A673 (cell line): Measurements from ENCODE around the gene PLK1.

ENCODE experiments used
- EZH2 ChIP-seq: fragments of 200-600 bp; sonication (generic); IDR thresholded peaks from 2 replicates; pipeline ENCODE4 v1.6.1; 2017; ENCODE audit warnings: borderline replicate concordance, low read depth, mild to moderate bottlenecking, mixed read lengths, antibody characterized with exemption, low read length; ENCODE audit not compliant: poor library complexity, severe bottlenecking
- TF ChIP-seq, protein P1 (sequence below): fragments of 300-800, 200-600 bp; sonication (generic); conservative IDR thresholded peaks from 2 replicates; pipeline ENCODE4 v1.5.1; 2017; ENCODE audit warnings: low read depth, mild to moderate bottlenecking, antibody characterized with exemption, low read length, moderate library complexity, mixed read lengths

- TF ChIP-seq, protein P1, sequence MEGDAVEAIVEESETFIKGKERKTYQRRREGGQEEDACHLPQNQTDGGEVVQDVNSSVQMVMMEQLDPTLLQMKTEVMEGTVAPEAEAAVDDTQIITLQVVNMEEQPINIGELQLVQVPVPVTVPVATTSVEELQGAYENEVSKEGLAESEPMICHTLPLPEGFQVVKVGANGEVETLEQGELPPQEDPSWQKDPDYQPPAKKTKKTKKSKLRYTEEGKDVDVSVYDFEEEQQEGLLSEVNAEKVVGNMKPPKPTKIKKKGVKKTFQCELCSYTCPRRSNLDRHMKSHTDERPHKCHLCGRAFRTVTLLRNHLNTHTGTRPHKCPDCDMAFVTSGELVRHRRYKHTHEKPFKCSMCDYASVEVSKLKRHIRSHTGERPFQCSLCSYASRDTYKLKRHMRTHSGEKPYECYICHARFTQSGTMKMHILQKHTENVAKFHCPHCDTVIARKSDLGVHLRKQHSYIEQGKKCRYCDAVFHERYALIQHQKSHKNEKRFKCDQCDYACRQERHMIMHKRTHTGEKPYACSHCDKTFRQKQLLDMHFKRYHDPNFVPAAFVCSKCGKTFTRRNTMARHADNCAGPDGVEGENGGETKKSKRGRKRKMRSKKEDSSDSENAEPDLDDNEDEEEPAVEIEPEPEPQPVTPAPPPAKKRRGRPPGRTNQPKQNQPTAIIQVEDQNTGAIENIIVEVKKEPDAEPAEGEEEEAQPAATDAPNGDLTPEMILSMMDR = no peak
- no peak for TF ChIP-seq EZH2
Observed at GRCh38 chr16:23711785-23712184, 33.1 kb downstream of the PLK1 start.
